IMR-90 (cell line): ENCODE results near the gene ARHGAP32. TPM values are rescaled to one million over a fixed set of nuclear protein-coding genes. Genes with fewer than 3 reads are reported as not detected.
A peak's percentile ranks its signal among the peaks of the same experiment; 100 is the strongest.

Experiments used
- ATAC-seq: fragments of 200-7000 bp; cut with Tn5 transposase; 2 replicates; pipeline ENCODE4 v1.9.1; 2020; ENCODE audit warnings: low read depth, mild to moderate bottlenecking, moderate library complexity
- BruUV-seq: library from RNA; stranded (reverse); fragments of 400-500 nt; replicated peaks from 2 replicates; lab custom pipeline; 2021; lab: Mats Ljungman, UMichigan
- CTCF ChIA-PET: fragments of 300-600 bp; formaldehyde crosslinking; extraction: SDS; loops from one replicate; lab custom pipeline; 2021; ENCODE audit warnings: antibody characterized with exemption; lab: Yijun Ruan, JAX
- POLR2A ChIA-PET: fragments of 300-600 bp; sonication (Branson Sonifier 250); formaldehyde crosslinking; loops from one replicate; lab custom pipeline; 2022; ENCODE audit warnings: antibody characterized with exemption; ENCODE audit not compliant: unreplicated experiment; lab: Charles Lee
- DNase-seq: peaks from one replicate; pipeline ENCODE4 v3.0.0; 2013
- H2AFZ ChIP-seq: replicated peaks from 2 replicates; pipeline ENCODE3; 2013; ENCODE audit warnings: low read length, mild to moderate bottlenecking; ENCODE audit not compliant: poor library complexity
- H2AK5ac ChIP-seq: 2 replicates; pipeline ENCODE4 v1.6.1; 2013; ENCODE audit warnings: low read depth, low read length, inconsistent platforms
- H2AK9ac ChIP-seq: replicated peaks from 2 replicates; pipeline ENCODE3; 2013; ENCODE audit warnings: mild to moderate bottlenecking, low read depth, low read length, moderate library complexity; ENCODE audit not compliant: poor library complexity
- H2BK120ac ChIP-seq: 2 replicates; pipeline ENCODE4 v1.6.1; 2013; ENCODE audit warnings: low read depth, low read length, inconsistent platforms
- H2BK15ac ChIP-seq: 3 replicates; pipeline ENCODE4 v1.6.1; 2013; ENCODE audit warnings: low read depth, low read length, inconsistent platforms
- H2BK20ac ChIP-seq: 2 replicates; pipeline ENCODE4 v1.6.1; 2013; ENCODE audit warnings: low read depth, mild to moderate bottlenecking, inconsistent platforms, low read length, moderate library complexity
- H2BK5ac ChIP-seq: 2 replicates; pipeline ENCODE4 v1.6.1; 2013; ENCODE audit warnings: mild to moderate bottlenecking, low read depth, low read length, inconsistent platforms; ENCODE audit not compliant: poor library complexity, severe bottlenecking
- H3K14ac ChIP-seq: replicated peaks from 2 replicates; pipeline ENCODE4 v1.6.1; 2013; ENCODE audit warnings: low read depth, low read length, inconsistent platforms
- H3K18ac ChIP-seq: 2 replicates; pipeline ENCODE4 v1.6.1; 2013; ENCODE audit warnings: low read depth, low read length, control low read depth
- H3K23ac ChIP-seq: 2 replicates; pipeline ENCODE4 v1.6.1; 2013; ENCODE audit warnings: low read depth, low read length, inconsistent platforms
- H3K27ac ChIP-seq: 2 replicates; pipeline ENCODE4 v1.5.1; 2013; ENCODE audit warnings: mild to moderate bottlenecking, control low read depth, low read length; ENCODE audit not compliant: insufficient read depth
- H3K27me3 ChIP-seq: 2 replicates; pipeline ENCODE4 v1.6.1; 2013; ENCODE audit warnings: low read length; ENCODE audit not compliant: control insufficient read depth, insufficient read depth
- H3K36me3 ChIP-seq: 2 replicates; pipeline ENCODE4 v1.6.1; 2013; ENCODE audit warnings: low read length, mixed read lengths; ENCODE audit not compliant: control insufficient read depth, insufficient read depth
- H3K4ac ChIP-seq: 2 replicates; pipeline ENCODE4 v1.6.1; 2013; ENCODE audit warnings: low read depth, low read length, inconsistent platforms
- H3K4me1 ChIP-seq: 2 replicates; pipeline ENCODE4 v1.6.1; 2013; ENCODE audit warnings: low read length, mixed read lengths; ENCODE audit not compliant: control insufficient read depth, insufficient read depth
- H3K4me2 ChIP-seq: 2 replicates; pipeline ENCODE4 v1.6.1; 2013; ENCODE audit warnings: low read depth, mild to moderate bottlenecking, control low read depth, low read length, moderate library complexity
- H3K4me3 ChIP-seq: 2 replicates; pipeline ENCODE4 v1.5.1; 2013; ENCODE audit warnings: low read depth, mild to moderate bottlenecking, control low read depth, low read length, moderate library complexity; ENCODE audit not compliant: insufficient read depth
- H3K56ac ChIP-seq: 2 replicates; pipeline ENCODE4 v1.6.1; 2013; ENCODE audit warnings: low read length, inconsistent platforms; ENCODE audit not compliant: insufficient read depth; ENCODE audit errors: extremely low read depth
- H3K79me1 ChIP-seq, 2 experiments: 2 replicates each; pipeline ENCODE4 v1.6.1; 2013; ENCODE audit warnings: low read length in 2 of 2, inconsistent platforms in 1 of 2, low read depth in 1 of 2
- H3K9ac ChIP-seq: 2 replicates; pipeline ENCODE4 v1.6.1; 2013; ENCODE audit warnings: low read depth, low read length, control low read depth
- H3K9me1 ChIP-seq: 2 replicates; pipeline ENCODE4 v1.6.1; 2013; ENCODE audit warnings: low read length, inconsistent platforms; ENCODE audit not compliant: insufficient read depth
- H3K9me3 ChIP-seq: 2 replicates; pipeline ENCODE4 v1.6.1; 2013; ENCODE audit warnings: low read length; ENCODE audit not compliant: control insufficient read depth, insufficient read depth
- H4K20me1 ChIP-seq: 2 replicates; pipeline ENCODE4 v1.6.1; 2013; ENCODE audit warnings: low read length, inconsistent platforms; ENCODE audit not compliant: insufficient read depth
- H4K5ac ChIP-seq: 2 replicates; pipeline ENCODE4 v1.6.1; 2013; ENCODE audit warnings: mild to moderate bottlenecking, low read depth, low read length, control low read depth
- H4K8ac ChIP-seq, 2 experiments: 2 replicates each; pipeline ENCODE4 v1.6.1; 2013; ENCODE audit warnings: low read depth in 2 of 2, low read length in 2 of 2, control low read depth in 1 of 2, inconsistent platforms in 1 of 2
- H4K91ac ChIP-seq: 2 replicates; pipeline ENCODE4 v1.6.1; 2013; ENCODE audit warnings: low read depth, low read length, inconsistent platforms; ENCODE audit not compliant: insufficient read depth
- CEBPB ChIP-seq: IDR thresholded peaks from 2 replicates; pipeline ENCODE4 v1.6.1; 2012; ENCODE audit warnings: low read depth, low read length, improper control_type of control experiment
- MAFK ChIP-seq: IDR thresholded peaks from 2 replicates; pipeline ENCODE4 v1.6.1; 2012; ENCODE audit warnings: low read depth, low read length, improper control_type of control experiment
- MXI1 ChIP-seq: IDR thresholded peaks from 2 replicates; pipeline ENCODE4 v1.6.1; 2012; ENCODE audit warnings: low read depth, mild to moderate bottlenecking, low read length, moderate library complexity, borderline replicate concordance
- RAD21 ChIP-seq: IDR thresholded peaks from 2 replicates; pipeline ENCODE4 v1.6.1; 2012; ENCODE audit warnings: low read length, improper control_type of control experiment
- RCOR1 ChIP-seq: IDR thresholded peaks from 2 replicates; pipeline ENCODE4 v1.6.1; 2012; ENCODE audit warnings: mild to moderate bottlenecking, low read length, improper control_type of control experiment; ENCODE audit not compliant: insufficient replicate concordance
- RFX5 ChIP-seq: IDR thresholded peaks from 2 replicates; pipeline ENCODE4 v1.8.0; 2012; ENCODE audit warnings: low read depth, mild to moderate bottlenecking, low read length, moderate library complexity
- WGBS, 2 experiments: methylation state at CpG; one replicate each; pipeline versions ENCODE4 v1.1.5 to v1.1.7; 2013; ENCODE audit warnings: missing lambda C conversion rate in 2 of 2; ENCODE audit not compliant: insufficient read length in 1 of 2; ENCODE audit errors: extremely low coverage in 2 of 2; 5-methylcytosine and 5-hydroxymethylcytosine counted together
- dilution Hi-C: fragments of 300-500 bp; cut with HindIII; formaldehyde crosslinking; loops from one replicate; pipeline ENCODE4 v1.14.3; 2018; ENCODE audit warnings: low sequenced_read_pairs; ENCODE audit not compliant: unreplicated experiment
- in situ Hi-C: fragments of 300-500 bp; cut with MboI; formaldehyde crosslinking; loops from 3 replicates; pipeline ENCODE4 v1.14.3; 2019; ENCODE audit warnings: low sequenced_read_pairs, inconsistent platforms, mixed read lengths
- intact Hi-C: fragments of 100-400 bp; cut with micrococcal nuclease; formaldehyde crosslinking; loops from 2 replicates; pipeline ENCODE4 v1.10.0; 2022
- polyA plus RNA-seq, 3 experiments: library from polyadenylated mRNA; depleted of rRNA; stranded (reverse); fragments of >200 nt; gene quantifications; 2 replicates each; pipeline ENCODE4 v1.2.3, GENCODE V29; 2012; ENCODE audit warnings: low replicate concordance in 1 of 3
- total RNA-seq: library from RNA; depleted of rRNA; stranded (reverse); fragments of >200 nt; gene quantifications from 2 replicates; pipeline ENCODE4 v1.2.3, GENCODE V29; 2012

ARHGAP32 gene
- total and polyA plus RNA-seq, 2 of the 4 experiments (the other 2 are of a cell fraction): 4.1 to 8.4 TPM

DNA sequence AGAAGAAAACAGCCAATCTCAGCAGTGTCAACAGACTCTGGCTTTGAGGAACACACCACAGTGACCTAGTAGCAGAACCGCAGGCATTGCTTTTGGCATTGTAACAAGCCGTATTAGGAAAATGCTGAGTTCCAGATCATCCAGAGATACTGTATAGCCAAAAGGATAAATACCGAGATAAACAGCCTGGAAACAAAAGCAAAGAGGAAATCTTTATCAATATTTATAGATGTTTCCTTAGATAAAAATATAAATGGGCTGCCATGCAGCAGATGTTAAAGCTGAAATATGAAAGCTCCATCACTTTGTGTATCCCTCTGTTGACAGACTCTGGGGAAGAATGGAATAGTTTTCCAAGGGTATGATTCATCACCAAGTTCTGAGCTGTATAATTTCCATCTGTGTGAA, 150.5 kb downstream of the ARHGAP32 start:
- Histone ChIP-seq H3K56ac (no peak overlapping the region), H3K14ac (no peak overlapping the region), H4K20me1 (no peaks in the 10 kb centered on the region), H4K91ac (no peak overlapping the region), H3K18ac (no peak overlapping the region), H3K4me2 (peak overlapping the region; percentile 59; the same call in 1 of the 2 replicates), H3K23ac (no peak overlapping the region), H3K27ac (no peak overlapping the region), H2BK15ac (no peak overlapping the region), H2AK5ac (no peak overlapping the region), H2BK20ac (no peak overlapping the region), H2BK5ac (no peak overlapping the region), H3K9me3 (no peaks in the 10 kb centered on the region), H2BK120ac (no peak overlapping the region), H3K9ac (no peak overlapping the region), H2AFZ (no peak overlapping the region), H2AK9ac (no peak overlapping the region), H3K79me1 (no peaks in the 10 kb centered on the region), H3K36me3 (no peaks in the 10 kb centered on the region), H3K4ac (no peak overlapping the region), H3K9me1 (no peaks in the 10 kb centered on the region; the same call in 1 of the 2 replicates), H3K27me3 (no peaks in the 10 kb centered on the region), H4K5ac (no peak overlapping the region), H3K4me1 (peaks cover 2% of the 10 kb centered on the region), H4K8ac (no peak overlapping the region), H3K4me3 (no peak overlapping the region)
- intact Hi-C loops: no loop called here
- DNase-seq: peak; percentile 25
- ChIA-PET CTCF (no interaction called here), POLR2A (no interaction called here)
- dilution Hi-C loops: no loop called here
- ATAC-seq: peak; percentile 66
- in situ Hi-C loops: no loop called here
- no TSS peak for BruUV-seq
- TF ChIP-seq CEBPB (no peak), RAD21 (no peak), MXI1 (no peak), MAFK (no peak), RCOR1 (no peak), RFX5 (no peak)
- WGBS, 2 experiments: no CpG with 5 or more reads among the region's 3 CpGs
